ENCODE measurements around the gene KLHL8.

KLHL8 gene

DNA sequence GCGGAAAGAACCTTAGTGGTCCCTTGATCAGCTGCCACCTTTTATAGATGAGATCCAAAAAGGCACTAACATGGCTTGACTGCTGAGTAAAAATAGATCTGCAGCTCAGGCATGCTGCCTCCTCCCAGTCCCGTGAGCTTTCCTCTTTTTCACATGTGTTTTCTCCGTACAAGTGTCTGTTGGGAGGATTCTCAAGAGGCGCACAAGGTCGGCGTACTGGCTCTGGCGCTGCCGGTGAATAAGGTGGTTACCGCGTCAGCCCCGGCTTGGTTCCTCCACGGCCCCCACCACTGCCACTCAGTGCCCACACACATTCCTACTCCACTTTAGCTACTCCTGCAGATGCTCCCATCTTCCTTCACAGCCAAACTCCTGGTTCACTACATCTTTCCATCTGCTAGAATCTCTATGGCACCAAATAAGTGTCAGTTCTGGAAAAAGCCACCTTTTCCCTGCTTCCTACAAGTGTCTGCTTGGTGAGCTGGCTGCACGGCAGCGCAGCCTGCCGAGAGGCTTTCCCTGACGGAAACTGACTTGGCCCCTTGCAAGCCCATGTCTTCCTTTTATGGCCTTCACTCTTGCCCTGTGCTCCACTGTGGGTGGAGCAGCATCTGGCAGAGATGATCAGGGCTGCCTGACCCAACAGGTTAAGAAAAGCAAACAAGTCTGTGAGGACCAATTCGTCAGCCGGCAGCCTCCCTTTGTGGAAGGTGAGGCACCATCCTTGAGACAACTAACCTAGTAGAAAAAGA lies 99.8 kb downstream of the KLHL8 start:
- DNase-seq, result no peak

DNA sequence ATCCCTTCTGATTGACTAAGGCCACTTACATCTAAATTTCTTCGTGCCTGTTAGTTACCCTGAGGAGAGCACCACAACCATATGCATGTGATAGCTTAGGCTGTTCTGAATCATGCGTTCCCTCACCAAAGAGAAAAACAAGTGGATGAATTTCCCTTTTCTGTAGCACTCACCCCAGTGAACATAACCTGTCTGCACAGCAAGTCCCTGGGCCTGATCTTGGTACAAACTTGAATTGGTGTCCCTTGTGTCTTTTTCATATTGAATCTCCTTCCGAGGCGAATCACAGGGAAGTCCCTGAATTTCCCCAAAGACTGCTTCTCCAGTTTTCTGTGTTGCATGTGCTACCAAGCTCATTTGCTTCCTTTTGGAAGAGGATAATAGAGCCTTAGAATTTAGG lies 100.4 kb downstream of the KLHL8 start:
- DNase-seq, result no peak

DNA sequence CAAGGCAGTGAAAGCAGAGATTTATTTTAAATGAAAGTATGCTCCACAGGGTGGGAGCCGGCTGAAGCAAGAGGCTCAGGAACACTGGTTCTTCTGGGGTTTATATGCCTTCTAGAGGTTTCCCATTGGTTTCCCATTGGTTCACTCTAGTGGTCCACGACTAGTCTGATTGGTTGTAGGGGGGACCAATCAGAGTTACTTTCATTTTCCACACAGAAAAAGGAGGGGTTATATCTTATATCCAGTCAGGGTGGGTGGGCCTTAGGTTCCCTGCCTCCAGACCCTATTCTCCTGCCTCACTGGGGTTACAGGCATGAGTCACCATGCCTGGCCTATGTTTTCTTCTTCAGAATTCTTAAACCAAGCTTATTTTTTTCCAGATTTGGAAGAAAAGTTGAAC lies 101.6 kb downstream of the KLHL8 start:
- DNase-seq, result peak in 1 of 5 experiments; percentile 10

DNA sequence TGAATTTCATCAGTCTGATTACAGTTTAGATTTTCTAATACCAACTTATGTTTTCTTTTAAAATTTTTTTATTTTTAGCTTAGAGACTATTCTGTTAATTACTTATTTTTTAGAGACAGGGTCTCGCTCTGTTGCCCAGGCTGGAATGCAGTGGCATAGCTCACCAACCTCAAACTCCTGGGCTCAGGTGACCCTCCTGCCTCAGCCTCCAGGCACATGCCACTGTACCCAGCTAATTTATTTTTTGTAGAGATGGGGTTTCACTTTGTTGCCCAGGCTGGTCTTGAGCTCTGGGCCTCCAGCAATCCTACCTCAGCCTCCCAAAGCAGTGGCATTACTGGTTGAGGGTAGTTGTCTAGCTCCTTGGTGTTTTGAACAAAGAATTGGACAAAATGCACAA lies 102.0 kb downstream of the KLHL8 start:
- no peak for DNase-seq

DNA sequence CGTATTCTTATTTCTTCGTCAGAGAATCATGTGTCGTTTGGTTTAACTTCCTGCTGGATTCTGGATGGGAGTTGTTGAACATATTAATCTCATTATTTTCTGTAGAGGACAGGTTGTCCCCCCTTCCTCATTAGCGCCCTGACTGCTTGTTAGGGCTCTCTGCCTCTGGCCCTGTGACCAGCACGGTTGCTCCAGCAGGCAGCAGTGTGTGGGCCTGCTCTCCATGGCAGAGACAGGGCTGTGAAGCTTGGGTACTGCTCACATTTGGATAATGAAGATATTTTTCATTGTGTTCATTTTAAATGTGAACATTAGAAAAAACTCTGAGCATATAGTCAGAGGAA lies 102.7 kb downstream of the KLHL8 start:
- no peak for DNase-seq

DNA sequence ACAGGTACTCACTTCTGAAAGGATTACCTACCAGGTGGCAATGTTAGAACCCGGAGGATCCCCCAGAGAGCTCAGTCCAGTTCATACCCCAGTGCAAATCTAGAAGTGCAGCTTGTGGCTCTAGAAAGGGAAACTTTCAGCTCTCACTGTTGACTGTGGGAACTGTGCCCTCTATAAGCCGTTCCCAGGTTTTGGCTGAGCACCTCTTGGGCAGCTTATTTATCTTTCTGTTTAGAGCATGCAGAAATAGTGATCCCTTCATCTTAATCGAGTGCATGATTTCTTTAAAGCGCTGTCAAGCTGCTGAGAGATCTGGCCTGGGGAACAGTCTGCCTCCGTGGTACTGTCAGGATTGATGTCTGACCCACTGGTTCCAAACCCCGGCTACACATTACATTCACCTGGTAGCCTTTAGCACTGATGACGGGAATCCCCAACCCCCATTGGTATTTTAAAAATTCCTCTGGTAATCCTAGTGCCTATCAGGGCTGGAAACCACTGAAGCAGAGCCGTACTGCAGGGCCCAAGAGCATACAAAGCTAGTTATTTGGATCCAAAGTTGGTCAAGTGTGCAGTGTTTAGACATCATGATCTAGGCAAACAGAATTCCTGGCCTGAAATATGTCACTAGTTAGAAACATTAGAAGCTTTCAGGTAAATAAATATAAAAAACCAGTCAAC lies 103.2 kb downstream of the KLHL8 start:
- no peak for DNase-seq

DNA sequence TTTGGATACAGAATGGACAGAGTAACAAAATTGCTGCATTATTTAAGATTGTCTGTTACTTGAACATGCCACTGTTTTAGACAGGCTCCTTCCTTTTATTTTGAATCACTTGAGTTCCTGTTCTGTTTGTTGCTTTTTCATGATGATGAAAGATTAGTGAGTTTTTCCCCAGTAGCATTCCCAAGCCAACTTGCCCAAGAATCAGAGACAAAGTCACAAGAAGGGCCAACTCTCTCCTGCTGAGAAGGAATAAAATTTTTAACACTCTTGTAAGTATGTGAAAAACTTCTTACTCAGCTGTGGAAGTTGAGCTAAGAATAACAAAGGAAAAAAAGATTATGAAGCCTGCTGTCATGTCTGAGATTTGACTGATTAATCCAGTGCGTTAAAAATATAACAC lies 104.2 kb downstream of the KLHL8 start:
- no peak for DNase-seq

DNA sequence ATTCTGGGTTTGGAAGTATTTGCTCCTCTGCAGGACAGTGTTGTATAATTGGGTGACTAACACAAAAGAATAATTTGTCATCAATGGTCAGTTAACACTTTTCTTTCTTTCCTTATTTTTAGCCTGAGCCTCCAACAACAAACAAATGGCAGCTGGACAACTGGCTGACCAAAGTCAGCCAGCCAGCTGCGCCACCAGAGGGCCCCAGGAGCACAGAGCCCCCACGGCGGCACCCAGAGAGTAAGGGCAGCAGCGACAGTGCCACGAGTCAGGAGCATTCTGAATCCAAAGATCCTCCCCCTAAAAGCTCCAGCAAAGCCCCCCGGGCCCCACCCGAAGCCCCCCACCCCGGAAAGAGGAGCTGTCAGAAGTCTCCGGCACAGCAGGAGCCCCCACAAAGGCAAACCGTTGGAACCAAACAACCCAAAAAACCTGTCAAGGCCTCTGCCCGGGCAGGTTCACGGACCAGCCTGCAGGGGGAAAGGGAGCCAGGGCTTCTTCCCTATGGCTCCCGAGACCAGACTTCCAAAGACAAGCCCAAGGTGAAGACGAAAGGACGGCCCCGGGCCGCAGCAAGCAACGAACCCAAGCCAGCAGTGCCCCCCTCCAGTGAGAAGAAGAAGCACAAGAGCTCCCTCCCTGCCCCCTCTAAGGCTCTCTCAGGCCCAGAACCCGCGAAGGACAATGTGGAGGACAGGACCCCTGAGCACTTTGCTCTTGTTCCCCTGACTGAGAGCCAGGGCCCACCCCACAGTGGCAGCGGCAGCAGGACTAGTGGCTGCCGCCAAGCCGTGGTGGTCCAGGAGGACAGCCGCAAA lies 106.0 kb downstream of the KLHL8 start:
- DNase-seq, result no peak

DNA sequence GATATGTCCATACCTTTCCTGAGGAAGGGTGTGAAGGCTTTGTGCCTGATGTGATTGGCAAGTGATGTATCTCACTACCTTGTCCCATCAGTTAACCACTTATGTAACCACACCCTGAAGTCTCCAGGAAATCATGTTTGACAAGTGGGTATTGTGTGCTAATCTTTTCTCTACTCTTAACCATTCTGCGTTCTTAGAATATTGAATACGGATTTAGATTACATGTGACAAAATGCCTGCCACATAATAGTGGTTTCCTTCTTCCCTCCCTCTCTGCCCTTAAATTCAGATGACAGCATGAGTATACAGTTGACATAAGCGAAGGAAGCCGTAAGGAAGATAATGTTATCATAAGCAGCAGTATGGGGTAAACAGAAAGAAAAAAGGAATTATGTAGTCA lies 108.4 kb downstream of the KLHL8 start:
- DNase-seq, result no peak
